K562 (cell line): Measurements from ENCODE around the gene ZCCHC8. TPM values are rescaled to one million over a fixed set of nuclear protein-coding genes. Genes with fewer than 3 reads are reported as not detected.

Experiments used
- AFF1 ChIP-seq, 2 experiments: fragments of 450-650 bp; IDR thresholded peaks; 2 replicates each; pipeline ENCODE4 v1.6.1; 2018; ENCODE audit warnings: mild to moderate bottlenecking in 2 of 2, low read depth in 1 of 2; ENCODE audit not compliant: partially characterized antibody in 2 of 2
- ARID3B ChIP-seq: fragments of 250-450 bp; sonication (Bioruptor Pico); IDR thresholded peaks from 2 replicates; pipeline ENCODE4 v1.4.0; 2020; ENCODE audit warnings: borderline replicate concordance
- BRCA1 ChIP-seq, 2 experiments: fragments of 450-650 bp in 1 of 2; sonication (generic) in 1 of 2; formaldehyde crosslinking in 1 of 2; IDR thresholded peaks; 2 replicates each; pipeline versions ENCODE4 v1.5.0 to v1.6.1; 2017 to 2020; ENCODE audit warnings: mild to moderate bottlenecking in 1 of 2, missing genetic modification reagents in 1 of 2
- CHCHD3 ChIP-seq: fragments of 250-450 bp; sonication (Bioruptor Pico); IDR thresholded peaks from 2 replicates; pipeline ENCODE4 v2.1.2; 2022; ENCODE audit warnings: mild to moderate bottlenecking
- ETV6 ChIP-seq, 3 experiments: fragments of 150-350 bp in 1 of 3; sonication (generic) in 1 of 3; formaldehyde crosslinking in 1 of 3; IDR thresholded peaks; 2 replicates each; pipeline versions ENCODE4 v1.6.1 to v1.8.0; 2014 to 2022; ENCODE audit warnings: borderline replicate concordance in 2 of 3, low read depth in 2 of 3, antibody characterized with exemption in 1 of 3, low read length in 1 of 3, mild to moderate bottlenecking in 1 of 3, missing genetic modification reagents in 1 of 3
- RB1 ChIP-seq: fragments of 450-650 bp; IDR thresholded peaks from 2 replicates; pipeline ENCODE4 v1.6.1; 2017; ENCODE audit warnings: low read depth, mild to moderate bottlenecking
- RCOR1 ChIP-seq, 2 experiments: IDR thresholded peaks; 2 replicates each; pipeline ENCODE4 v1.6.1; 2012; ENCODE audit warnings: low read depth in 2 of 2, low read length in 2 of 2, borderline replicate concordance in 1 of 2, improper control_type of control experiment in 1 of 2
- SIN3A ChIP-seq, 2 experiments: fragments of 150-350 bp in 1 of 2; IDR thresholded peaks; 2 replicates each; pipeline ENCODE4 v1.6.1; 2011 to 2016; ENCODE audit warnings: borderline replicate concordance in 2 of 2, low read depth in 2 of 2, low read length in 2 of 2, mild to moderate bottlenecking in 2 of 2, moderate library complexity in 2 of 2; ENCODE audit not compliant: control insufficient read depth in 1 of 2
- TBP ChIP-seq: optimal IDR thresholded peaks from 2 replicates; pipeline ENCODE3; 2011; ENCODE audit warnings: low read depth, low read length, improper control_type of control experiment
- ZNF561 ChIP-seq: fragments of 450-650 bp; formaldehyde crosslinking; conservative IDR thresholded peaks from 2 replicates; pipeline ENCODE4 v1.4.0; 2020; ENCODE audit warnings: mild to moderate bottlenecking, moderate library complexity
- polyA plus RNA-seq, 8 experiments: library from polyadenylated mRNA; depleted of rRNA in 4 of 8; stranded (reverse) in 5 of 8; unstranded in 3 of 8; fragments of >200 nt; fragmentation: Nextera tagmentation in 2 of 8; fragmentation: Illumina TruSeq in 1 of 8; extraction: Ambion mirVana in 2 of 8; extraction: Trizol in 1 of 8; gene quantifications; 2 replicates each; pipeline versions ENCODE4 v1.2.1 to v1.2.3, GENCODE V29; 2011 to 2014; ENCODE audit warnings: inconsistent platforms in 1 of 8, missing spikeins in 1 of 8
- total RNA-seq, 7 experiments: library from RNA; depleted of rRNA in 6 of 7; stranded (reverse); fragments of >200 nt in 6 of 7; fragmentation: Illumina TruSeq in 2 of 7; extraction: Trizol in 2 of 7; gene quantifications; 2 replicates each; pipeline versions ENCODE4 v1.2.1 to v1.2.3, GENCODE V29; 2011 to 2021; ENCODE audit warnings: low replicate concordance in 1 of 7
- TF ChIP-seq, protein P1 (sequence below): sonication (generic); formaldehyde crosslinking; IDR thresholded peaks from 2 replicates; pipeline ENCODE4 v1.8.0; 2022; ENCODE audit warnings: mild to moderate bottlenecking, missing genetic modification reagents

The ZCCHC8 gene
- total and polyA plus RNA-seq, 9 of the 15 experiments (the other 6 are each of a cell fraction or from before 2014, with no cell fraction given), result 14.8 to 50.9 (median 34.1) TPM

DNA sequence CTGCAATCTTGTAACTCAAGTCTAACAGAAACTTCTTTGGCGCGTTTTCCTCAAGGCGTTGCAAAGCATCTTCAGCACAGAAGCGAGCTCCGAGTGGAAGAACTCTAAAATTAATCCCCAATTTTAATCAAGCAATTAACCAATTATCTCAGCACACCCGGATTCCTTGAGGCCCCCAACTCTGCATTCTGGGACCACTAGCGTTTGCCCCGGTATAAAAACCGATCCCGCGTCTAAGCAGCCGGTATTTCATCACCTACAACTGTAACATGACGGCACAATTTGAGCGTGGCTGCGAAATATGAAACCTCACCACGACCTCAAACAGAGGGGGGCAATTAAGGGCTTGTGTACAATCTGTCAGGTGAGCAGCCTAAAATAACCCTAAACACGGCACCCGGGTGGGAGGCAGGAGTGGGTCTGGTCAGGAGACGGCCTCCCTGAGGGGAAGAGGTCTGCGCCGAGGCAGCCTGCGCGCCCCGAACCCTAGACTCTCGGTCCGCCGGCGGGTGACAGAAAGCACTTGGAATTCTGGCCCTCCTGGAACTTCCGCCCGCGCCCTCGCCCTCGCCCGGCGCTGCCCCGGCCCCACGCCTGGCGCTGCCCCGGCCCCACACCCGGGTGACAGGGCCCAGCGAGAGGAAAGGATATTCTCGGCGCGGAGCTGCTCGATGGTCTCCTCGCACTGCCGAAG lies 594 bp downstream of the ZCCHC8 start (continued):
- no peak for TF ChIP-seq ETV6 (IDR thresholded peaks at IDR 0.05; ENCODE audit: borderline replicate concordance in 1 of 2, low read depth in 2 of 2, low read length in 1 of 2)
- TF ChIP-seq ETV6 (CRISPR knock-in tag; IDR thresholded peaks at IDR 0.05; ENCODE audit: borderline replicate concordance), result peak; percentile 59; the same call in 1 of the 2 replicates
- TF ChIP-seq TBP, result peak; percentile 45
- peak; percentile 75 for TF ChIP-seq RB1
- TF ChIP-seq SIN3A (IDR thresholded peaks at IDR 0.05; ENCODE audit: borderline replicate concordance in 2 of 2, control insufficient read depth in 1 of 2, low read depth in 2 of 2, low read length in 2 of 2), result peak in 1 of 2 experiments; percentile 28; a peak in 1 of 4 replicates
- 0 out of 2 replicates have a peak, but pooled peaks have one; percentile 46 for TF ChIP-seq ARID3B
- no peak for TF ChIP-seq ZNF561 (CRISPR knock-in tag)
- TF ChIP-seq CHCHD3 (CRISPR knock-in tag), result no peak
- TF ChIP-seq AFF1 (IDR thresholded peaks at IDR 0.05; ENCODE audit: low read depth in 1 of 2, partially characterized antibody in 2 of 2), result peak in 1 of 2 experiments; percentile 44
- TF ChIP-seq, protein P1, sequence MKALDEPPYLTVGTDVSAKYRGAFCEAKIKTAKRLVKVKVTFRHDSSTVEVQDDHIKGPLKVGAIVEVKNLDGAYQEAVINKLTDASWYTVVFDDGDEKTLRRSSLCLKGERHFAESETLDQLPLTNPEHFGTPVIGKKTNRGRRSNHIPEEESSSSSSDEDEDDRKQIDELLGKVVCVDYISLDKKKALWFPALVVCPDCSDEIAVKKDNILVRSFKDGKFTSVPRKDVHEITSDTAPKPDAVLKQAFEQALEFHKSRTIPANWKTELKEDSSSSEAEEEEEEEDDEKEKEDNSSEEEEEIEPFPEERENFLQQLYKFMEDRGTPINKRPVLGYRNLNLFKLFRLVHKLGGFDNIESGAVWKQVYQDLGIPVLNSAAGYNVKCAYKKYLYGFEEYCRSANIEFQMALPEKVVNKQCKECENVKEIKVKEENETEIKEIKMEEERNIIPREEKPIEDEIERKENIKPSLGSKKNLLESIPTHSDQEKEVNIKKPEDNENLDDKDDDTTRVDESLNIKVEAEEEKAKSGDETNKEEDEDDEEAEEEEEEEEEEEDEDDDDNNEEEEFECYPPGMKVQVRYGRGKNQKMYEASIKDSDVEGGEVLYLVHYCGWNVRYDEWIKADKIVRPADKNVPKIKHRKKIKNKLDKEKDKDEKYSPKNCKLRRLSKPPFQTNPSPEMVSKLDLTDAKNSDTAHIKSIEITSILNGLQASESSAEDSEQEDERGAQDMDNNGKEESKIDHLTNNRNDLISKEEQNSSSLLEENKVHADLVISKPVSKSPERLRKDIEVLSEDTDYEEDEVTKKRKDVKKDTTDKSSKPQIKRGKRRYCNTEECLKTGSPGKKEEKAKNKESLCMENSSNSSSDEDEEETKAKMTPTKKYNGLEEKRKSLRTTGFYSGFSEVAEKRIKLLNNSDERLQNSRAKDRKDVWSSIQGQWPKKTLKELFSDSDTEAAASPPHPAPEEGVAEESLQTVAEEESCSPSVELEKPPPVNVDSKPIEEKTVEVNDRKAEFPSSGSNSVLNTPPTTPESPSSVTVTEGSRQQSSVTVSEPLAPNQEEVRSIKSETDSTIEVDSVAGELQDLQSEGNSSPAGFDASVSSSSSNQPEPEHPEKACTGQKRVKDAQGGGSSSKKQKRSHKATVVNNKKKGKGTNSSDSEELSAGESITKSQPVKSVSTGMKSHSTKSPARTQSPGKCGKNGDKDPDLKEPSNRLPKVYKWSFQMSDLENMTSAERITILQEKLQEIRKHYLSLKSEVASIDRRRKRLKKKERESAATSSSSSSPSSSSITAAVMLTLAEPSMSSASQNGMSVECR (CRISPR knock-in tag), result peak; percentile 89
- TF ChIP-seq RCOR1 (IDR thresholded peaks at IDR 0.05; ENCODE audit: borderline replicate concordance in 1 of 2, low read depth in 2 of 2, low read length in 2 of 2), result 0 out of 4 replicates have a peak, but pooled peaks of 1 of the 2 experiments have one; percentile 3
- no peak for TF ChIP-seq BRCA1 (IDR thresholded peaks at IDR 0.05)
- TF ChIP-seq BRCA1 (CRISPR knock-in tag; IDR thresholded peaks at IDR 0.05), result 0 out of 2 replicates have a peak, but pooled peaks have one; percentile 58
